Stimulated activated CD4-positive, alpha-beta T cell treated with anti-CD3 and anti-CD28 coated beads, Interleukin-2, amount 100 ng/mL, for 24 hours (primary cell): ENCODE measurements around the gene LIPN.
"Not testable (repeated sequence)": the region's sequence is repeated elsewhere in the genome, so short reads cannot be mapped to it uniquely, and the experiment has no call there.

Experiments used
- DNase-seq, 2 donors: peaks; one replicate each; pipeline ENCODE4 v3.0.0-alpha.2; 2020

LIPN gene, protein sequence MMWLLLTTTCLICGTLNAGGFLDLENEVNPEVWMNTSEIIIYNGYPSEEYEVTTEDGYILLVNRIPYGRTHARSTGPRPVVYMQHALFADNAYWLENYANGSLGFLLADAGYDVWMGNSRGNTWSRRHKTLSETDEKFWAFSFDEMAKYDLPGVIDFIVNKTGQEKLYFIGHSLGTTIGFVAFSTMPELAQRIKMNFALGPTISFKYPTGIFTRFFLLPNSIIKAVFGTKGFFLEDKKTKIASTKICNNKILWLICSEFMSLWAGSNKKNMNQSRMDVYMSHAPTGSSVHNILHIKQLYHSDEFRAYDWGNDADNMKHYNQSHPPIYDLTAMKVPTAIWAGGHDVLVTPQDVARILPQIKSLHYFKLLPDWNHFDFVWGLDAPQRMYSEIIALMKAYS

DNA sequence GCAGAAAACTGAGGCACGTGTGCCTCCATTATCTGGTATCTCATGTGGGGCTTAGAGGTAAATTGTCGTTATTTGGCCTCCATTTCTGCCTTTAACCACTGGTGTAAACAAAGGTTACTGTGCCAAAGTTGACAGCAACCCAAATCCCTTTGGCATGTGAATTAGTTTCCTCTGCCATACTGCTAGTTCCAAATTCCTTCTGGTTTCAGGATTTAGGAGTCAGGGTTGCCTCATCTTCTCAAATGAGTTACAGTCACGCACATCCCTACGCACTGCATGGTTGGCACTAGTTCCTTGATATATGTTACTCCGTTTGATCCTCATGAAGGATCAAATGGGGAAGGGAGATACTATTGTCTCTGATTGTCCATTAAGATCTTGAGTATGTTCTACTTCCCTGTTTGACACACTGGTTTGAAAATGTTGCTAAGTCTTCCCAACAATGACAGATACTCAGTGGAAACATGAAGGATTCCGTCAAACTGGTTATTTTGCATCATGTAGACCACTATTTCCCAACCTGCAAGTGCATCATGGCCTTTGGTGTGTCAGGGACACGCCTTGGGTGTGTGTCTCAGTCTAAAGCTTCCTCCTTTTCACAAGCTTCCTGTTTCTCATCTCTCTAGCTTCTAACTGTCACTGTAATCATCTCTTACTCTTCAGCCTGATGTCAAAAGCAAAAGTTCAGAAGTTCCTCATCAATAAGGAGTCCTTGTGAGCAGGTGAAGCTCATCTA, at the start of gene LIPN:
Gene LIPN, plus strand, starts transcription at position 655 of the 736 bp plus-strand sequence. CDS start 1,386 bp downstream, outside the sequence.
- no peak for DNase-seq

DNA sequence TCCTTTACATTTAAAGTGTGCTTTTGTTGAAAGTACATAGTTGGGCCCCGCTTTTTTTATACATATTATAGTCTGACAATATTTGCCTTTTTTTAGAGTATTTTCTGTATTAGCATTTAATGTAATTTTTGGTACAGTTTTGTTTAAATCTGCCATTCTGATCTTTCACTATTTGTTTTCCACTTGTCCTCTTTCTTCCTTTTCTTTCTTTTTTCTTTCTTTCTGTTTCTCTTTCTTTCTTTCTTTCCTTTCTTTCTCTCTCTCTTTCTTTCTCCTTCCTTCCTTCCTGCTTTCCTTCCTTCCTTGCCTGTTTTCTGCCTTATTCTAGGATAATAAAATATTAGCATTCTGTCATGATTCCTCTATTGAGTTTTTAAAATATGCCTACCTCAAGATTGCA, 44.3 kb upstream of the LIPN start:
- DNase-seq = no peak

DNA sequence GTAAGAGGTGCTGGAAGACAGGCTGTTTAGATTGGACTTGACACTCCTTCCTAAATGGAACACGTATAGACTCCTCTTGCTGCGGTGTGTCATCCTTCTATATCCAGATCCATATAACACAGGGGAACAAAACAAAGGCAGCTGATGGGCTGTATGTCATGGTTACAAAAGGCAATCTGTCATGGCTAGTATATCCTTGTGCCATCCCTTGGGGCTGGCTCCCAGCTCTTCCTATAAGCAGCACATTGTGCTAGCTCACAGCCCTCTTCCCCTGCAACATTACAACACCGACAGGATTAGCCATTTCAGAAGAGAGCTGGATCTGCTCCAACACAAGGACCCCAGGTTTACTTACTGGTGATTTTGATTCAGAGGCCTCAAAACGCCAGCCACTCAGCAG, 38.4 kb upstream of the LIPN start:
- DNase-seq = no peak

DNA sequence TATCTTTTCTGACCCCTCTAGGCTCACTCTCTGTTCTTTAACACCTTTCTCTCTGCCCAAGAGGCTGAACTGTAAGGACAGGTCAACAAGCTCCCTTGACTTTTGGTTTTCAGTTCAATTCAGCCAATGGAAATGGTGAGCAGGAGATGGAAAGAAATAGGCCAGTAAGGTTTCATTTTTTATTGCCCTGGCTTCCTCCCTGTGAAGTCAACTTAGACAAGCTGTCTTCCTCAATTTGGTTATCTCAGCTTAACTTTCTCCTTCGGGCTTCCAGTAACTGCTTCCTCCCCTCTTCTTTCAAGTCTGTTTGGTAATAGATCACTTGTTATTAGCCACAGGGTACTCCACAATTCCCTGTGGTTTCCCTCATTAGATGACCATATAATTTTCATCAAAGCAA, 34.0 kb upstream of the LIPN start:
- no peak for DNase-seq

DNA sequence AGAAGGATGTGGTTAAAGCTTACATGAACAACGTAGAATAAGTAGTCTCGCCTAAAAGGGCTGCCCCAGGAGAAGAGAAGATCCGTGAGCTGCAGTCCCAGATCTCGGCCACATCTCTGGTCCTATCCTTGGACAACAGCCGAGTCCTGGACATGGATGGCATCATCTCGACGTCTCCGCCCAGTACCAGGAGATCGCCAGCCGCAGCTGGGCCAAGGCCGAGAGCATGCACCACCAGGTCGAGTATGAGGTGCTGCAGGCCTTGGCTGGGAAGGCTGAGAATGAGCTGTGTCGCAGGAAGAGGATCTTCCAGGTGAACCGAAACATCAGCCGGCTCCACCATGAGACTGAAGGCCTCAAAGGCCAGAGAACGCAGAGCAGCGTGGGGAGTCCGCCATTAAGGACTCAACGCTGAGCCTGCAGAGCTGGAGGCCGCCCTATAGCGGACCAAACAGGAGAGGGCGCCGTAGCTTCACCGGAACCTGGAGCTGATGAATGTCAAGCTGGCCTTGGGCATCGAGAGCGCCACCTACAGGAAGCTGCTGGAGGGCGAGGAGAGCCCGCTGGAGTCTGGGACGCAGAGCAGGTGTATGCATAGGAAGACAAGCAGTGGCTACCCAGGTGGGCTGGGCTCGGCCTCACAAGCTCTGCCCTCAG, 31.6 kb upstream of the LIPN start:
- DNase-seq = peak; percentile 34 to 67

DNA sequence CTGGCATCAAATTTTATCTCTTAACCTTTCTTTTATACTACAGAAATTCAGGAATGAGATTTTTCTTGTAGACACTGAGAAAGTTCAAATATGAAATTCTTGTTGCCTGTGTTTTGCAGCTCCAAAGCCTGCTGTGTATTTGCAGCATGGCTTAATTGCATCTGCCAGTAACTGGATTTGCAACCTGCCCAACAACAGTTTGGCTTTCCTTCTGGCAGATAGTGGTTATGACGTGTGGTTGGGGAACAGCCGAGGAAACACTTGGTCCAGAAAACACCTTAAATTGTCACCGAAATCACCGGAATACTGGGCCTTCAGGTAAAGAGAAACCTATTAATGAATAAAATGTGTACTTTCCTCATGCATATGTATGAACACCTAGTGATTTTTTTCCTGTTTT, 29.0 kb upstream of the LIPN start:
- DNase-seq = no peak

DNA sequence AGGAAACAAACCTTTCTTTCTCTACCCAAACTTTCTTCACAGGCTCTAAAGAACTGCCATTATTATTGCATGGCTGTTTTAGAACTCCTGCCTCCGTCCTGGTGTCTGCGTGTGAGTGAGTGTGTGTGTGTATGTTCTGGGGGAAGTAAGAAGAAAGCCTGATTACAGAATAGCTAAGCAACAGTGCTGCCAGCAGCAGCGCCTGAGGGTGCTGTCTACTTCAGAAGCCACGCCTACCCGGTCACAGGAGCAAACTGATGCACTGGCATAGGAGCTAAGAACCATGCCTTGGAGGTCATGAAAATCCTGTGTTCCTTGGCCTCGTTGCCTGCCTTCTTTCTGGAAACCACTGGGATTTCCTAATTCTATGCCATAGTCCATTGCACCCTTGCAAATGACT, 28.5 kb upstream of the LIPN start:
- DNase-seq = no peak

DNA sequence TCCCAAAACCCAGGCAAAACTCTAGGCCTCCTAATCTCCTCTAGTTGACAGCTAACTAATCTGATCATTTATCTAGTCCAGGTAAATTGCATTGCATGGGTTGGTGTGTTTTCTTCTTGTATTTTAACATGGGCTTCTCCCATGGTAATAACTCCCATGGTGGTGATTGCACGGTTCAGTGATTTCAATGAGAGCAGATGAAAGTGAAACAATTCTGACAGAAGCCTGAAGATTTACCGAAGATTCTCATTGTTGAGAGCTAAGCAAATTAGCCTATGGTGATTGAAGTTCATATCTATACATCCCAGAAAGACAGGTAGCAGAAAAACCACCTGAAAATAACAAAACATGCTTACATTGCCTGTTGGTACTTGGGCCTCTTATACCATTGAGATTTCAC, 26.6 kb upstream of the LIPN start:
- no peak for DNase-seq

DNA sequence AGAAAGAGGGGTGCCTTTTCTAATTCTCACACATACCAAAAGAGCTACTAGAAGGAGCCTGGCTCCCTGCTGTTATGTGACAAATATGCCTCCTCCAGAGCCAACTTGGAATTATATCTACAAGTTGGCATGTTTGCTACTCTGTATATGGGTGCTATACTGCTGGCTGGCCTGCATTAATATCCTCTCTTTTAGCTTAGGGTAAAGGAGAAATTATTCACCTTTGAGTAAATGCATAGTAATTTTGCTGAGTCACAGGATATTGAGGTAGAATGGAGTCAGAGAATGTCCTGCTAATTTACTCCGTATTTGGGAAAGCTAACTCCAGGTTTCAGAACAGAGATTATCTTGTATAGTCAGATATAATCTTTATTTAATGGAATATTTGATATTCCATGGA, 24.2 kb upstream of the LIPN start:
- no peak for DNase-seq

DNA sequence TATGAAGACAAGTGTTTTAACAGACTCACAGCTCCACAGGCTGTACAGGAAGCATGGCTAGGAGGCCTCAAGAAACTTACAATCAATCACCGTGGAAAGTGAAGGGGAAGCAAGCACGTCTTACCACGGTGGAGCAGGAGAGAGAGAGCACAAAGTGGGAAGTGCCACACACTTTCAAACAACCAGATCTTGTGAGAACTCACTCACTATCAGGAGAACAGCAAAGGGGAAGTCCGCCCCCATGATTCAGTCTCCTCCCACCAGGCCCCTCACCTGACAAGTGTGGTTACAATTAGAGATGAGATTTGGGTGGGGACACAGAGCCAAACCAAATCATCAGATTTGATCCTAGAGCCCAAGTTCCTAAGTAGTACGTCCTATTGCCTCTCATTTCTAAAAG, 17.9 kb upstream of the LIPN start:
- DNase-seq = not testable (repeated sequence)

DNA sequence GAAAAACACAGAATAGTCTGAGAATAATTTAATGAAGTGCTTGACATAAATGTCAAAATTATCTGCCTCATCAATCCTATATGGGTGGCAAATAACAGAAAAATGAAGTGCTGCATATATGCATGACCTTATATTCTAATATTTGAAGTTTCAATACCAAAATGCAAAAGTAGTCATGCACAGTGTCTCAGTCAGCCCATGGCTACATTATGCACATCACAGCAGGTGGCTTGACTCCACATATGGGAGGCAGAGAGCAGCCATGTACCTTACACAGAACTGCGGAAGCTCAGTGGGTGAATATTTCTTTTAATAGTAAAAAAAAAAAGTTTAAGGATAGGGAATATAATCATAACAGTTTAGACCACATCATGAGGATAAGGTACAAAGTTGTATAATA, 17.4 kb upstream of the LIPN start:
- DNase-seq = no peak

DNA sequence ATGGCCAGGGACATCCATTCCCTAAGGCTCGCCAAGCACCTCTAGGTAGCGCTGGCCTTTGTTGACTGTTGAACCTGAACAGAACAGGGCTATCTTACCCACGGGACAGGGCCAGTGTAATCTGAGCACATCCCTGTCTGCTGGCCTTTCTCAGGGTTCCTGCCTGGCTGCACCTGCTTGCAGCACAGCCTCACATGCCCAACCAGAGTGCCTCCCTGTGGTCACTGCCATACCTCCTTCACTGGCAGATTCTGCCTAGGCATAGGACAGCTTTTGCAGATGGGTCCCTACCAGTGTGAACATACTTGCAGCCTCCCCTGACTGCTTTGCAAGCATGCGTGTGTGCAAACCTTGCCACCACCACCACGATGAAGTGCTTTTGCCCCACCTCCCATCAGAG, 15.8 kb upstream of the LIPN start:
- no peak for DNase-seq

DNA sequence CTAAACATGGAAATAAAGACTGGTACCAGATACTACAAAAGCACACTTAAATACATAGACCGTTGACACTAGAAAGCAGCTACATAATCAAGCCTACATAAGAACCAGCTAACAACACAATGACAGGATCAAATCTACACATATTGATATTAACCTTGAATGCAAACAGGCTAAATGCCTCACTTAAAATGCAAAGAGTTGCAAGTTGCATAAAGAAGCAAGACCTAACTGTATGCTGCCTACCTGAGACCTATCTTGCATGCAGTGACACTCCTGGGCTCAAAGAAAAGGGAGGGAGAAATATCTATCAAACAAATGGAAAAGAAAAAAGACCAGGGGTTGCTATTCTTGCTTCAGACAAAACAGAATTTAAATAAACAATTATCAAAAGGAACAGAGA, 14.2 kb upstream of the LIPN start:
- no peak for DNase-seq

DNA sequence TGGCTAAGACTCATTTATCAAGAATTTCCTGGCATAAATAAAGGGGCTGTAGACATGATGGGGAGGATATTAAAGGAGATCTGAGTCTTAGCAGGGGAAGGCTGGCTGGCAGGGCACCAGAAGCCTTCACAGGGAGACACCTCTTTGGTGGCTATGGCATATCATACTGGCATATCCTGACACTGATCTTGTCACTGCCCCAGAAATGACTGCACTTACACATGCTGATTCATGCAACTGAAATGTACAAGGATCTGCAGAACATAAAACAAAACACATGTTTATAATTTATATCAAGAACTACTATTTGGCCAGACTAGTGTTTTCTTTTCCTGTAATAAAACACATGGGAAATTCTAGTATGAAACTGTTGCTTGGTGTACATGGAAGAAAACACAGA, 5.5 kb upstream of the LIPN start:
- DNase-seq = no peak

DNA sequence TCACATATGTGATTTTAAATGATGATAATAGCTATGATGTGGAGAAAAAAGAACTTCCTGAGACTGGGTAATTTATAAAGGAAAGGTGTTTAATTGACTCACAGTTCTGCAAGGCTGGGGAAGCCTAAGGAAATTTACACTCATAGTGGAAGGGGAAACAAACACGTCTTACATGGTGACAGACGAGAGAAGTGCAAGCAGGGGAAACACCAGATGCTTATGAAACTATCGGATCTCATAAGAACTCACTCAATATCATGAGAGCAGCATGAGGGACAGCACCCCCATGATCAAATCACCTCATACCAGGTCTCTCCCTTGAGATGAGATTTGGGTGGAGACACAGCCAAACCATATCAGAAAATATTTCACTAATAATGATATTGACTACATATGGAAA, 4.1 kb upstream of the LIPN start:
- peak; percentile 15 to 23 for DNase-seq

DNA sequence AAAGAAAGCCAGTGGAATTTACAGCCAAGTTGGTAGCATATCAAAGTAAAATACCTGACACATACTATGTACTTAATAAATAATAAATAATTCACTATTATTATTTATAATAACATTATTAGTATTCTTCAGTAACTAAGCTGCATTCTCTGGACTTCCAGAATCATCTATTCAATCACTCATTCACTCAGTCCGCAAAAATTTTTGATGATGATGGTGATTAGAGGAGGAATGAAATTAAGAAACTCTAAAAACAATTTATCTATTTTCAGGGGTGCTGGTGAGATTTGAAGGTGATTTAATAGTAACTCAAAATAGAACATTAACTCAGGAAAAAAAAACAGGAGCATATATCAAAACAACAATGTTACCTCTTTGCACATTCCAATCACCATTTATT, 3.2 kb upstream of the LIPN start:
- no peak for DNase-seq

DNA sequence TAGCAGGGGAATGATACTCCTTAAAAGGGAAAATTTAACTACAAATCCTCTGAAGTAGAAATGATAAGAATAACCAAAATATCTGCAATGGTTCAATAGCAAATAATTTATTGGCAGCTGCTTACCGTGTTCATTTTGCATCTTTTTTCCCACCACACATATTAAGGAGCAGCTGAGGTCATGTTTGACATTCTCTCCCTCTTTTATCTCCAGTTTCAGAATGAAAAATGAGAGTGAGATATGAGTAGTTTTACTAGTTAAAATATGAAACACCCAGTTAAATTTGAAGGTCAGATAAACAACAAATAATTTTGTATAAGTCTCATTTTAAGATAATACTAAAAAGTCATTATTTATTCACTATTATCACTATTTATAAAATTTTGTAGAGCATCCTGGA, 3.1 kb downstream of the LIPN start:
- no peak for DNase-seq

DNA sequence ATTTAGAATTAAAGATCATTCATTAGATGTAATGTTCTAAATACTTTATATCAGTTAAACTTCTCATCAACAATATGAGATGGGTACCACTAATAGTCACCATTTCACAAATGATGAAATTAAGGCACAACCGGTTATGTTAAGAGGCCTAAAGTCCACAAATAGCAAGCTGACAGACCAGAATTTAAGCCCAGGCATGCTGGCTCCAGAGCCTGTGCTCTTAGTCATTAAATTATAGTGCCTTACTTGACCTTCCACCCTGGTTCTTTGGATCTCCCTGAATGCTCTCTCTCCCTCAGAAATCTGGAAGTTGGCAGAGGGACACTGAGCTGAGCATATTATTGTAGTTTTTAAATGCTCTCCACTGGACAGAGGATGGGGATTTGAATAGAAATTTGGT, 3.6 kb downstream of the LIPN start:
- no peak for DNase-seq

DNA sequence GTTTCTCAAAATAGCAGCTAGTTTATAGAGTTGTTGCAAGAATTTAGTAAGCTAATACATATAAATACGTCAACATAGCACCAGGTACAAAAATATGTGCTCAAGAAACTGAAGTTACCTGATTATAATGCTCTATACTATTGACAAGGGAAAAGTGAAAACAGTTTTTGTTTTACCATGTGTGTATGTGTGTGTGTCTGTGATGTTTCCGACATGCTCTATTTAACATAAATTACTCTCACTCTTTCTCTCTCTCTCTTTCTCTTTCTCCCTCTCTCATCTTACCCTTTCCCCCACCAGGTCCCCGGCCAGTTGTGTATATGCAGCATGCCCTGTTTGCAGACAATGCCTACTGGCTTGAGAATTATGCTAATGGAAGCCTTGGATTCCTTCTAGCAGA, 4.3 kb downstream of the LIPN start:
- DNase-seq = no peak

DNA sequence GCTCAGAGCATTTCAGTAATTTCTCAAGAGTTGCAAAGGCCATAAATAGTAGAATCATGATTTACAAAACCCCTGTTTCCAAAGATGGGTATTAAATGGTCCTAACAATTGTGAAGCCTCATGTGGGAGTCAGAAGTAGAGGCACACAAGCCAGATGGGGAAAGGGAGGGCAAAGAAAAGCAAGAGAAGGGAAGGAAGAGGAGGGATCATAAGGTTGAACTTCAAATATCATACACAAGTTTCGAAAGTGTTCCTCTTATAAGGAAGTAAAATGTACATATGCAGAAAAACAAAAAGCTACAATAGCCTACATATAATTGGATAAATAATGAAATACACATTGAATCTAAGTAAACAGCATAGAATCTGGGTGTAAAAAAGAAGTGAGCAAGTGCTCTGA, 6.0 kb downstream of the LIPN start:
- DNase-seq = no peak

DNA sequence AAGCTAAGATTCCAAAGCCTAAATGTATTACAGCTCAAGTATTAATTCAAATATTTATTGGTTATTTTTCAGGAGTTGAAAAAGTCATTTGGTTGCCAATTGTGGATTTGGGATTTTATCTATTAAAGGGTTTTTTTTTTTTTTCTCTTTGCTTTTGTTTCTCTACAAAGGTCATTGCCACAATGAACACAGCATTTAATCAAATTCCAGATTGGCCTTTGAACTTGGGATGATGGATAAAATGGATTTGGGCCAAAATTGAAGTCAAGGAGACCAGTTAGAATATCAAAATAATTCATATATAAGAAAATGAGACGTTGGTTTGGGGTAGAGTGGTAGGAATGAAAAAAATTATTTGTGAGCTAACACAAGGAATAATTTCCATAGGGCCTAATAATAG, 9.6 kb downstream of the LIPN start:
- DNase-seq = no peak

DNA sequence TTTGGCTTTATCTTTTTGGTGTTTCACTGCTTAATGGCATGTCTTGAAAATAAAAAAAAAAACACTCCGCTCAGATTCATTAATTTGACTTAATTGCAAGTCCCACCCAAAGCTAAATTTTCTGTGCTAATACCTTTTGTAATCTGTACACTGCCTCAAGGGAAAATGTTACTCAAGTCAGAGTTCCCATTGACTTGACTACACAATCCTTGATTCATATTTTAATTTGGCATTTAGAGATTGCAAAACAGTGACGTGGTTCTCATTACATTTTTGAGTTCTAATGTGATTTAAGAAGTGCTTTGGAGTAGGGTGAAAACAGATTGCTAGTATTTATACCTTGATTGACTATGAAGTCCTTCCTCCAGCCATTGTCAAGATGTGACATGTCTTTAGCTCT, 21.4 kb downstream of the LIPN start:
- no peak for DNase-seq

DNA sequence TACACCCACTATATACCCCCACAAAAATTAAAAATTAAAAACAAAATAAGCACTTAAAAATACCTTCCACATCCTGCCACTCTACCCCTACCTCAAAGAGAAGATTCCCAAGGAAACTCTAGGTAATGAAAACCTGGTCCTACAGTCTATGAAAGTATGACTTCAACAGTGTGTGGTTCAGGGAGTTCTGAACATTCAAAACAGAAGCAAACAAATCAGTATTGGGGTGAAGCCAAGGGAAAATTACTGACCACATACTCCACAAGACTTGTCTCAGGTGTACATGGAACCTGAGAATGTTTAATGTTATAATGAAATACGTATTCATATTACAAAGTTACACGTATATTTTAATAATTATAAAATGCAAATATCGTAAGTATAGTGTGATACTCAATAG, 22.4 kb downstream of the LIPN start:
- no peak for DNase-seq

DNA sequence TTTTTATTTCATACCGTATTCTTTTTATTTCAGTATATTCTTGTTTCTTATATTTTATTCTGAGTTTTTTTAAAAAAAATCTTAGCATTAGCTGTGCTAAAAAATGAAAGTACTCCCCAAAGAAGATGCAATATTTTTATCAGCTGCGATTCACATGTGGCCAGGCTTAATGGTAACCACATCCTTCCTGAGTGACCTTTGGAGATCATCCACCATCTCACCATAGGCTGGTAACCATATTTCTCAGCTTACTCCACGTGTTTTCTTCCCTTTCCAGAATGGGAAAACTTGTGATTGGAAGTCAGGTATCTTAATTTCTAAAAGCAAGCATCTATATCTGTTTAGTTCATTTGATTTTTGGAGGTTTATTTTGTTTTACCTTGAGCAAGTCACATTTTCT, 23.9 kb downstream of the LIPN start:
- no peak for DNase-seq
